ENCODE data around the gene ANO7.

Gene ANO7

GRCh38 chr2:241189093-241189855 lies 797 bp downstream of the ANO7 start:
- H3K4me3 ChIP-seq (ENCODE audit: low read depth, low read length) = no peak overlapping the region
- TF ChIP-seq, protein P1, sequence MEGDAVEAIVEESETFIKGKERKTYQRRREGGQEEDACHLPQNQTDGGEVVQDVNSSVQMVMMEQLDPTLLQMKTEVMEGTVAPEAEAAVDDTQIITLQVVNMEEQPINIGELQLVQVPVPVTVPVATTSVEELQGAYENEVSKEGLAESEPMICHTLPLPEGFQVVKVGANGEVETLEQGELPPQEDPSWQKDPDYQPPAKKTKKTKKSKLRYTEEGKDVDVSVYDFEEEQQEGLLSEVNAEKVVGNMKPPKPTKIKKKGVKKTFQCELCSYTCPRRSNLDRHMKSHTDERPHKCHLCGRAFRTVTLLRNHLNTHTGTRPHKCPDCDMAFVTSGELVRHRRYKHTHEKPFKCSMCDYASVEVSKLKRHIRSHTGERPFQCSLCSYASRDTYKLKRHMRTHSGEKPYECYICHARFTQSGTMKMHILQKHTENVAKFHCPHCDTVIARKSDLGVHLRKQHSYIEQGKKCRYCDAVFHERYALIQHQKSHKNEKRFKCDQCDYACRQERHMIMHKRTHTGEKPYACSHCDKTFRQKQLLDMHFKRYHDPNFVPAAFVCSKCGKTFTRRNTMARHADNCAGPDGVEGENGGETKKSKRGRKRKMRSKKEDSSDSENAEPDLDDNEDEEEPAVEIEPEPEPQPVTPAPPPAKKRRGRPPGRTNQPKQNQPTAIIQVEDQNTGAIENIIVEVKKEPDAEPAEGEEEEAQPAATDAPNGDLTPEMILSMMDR (IDR thresholded peaks at IDR 0.05; ENCODE audit: low read depth, low read length, missing control alignments) = no peak
- no peak for DNase-seq (ENCODE audit: low read depth)

DNA sequence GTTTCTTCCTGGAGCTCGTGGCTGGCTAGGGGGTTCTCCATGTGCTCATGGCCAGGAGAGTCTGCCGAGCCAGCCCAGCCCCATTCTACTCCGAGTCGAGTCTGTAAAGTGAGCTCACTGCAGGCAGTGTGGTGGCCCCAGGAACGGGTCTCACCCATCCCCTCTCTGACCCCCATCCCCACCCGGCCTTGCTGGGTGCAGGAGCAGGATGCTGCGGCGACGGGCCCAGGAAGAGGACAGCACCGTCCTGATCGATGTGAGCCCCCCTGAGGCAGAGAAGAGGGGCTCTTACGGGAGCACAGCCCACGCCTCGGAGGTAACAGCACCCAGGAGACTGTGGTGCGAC lies 1.4 kb downstream of the ANO7 start:
- DNase-seq (ENCODE audit: low read depth) = no peak
- H3K4me3 ChIP-seq (ENCODE audit: low read depth, low read length) = no peak overlapping the region
- TF ChIP-seq, protein P1 (IDR thresholded peaks at IDR 0.05; ENCODE audit: low read depth, low read length, missing control alignments) = no peak

DNA sequence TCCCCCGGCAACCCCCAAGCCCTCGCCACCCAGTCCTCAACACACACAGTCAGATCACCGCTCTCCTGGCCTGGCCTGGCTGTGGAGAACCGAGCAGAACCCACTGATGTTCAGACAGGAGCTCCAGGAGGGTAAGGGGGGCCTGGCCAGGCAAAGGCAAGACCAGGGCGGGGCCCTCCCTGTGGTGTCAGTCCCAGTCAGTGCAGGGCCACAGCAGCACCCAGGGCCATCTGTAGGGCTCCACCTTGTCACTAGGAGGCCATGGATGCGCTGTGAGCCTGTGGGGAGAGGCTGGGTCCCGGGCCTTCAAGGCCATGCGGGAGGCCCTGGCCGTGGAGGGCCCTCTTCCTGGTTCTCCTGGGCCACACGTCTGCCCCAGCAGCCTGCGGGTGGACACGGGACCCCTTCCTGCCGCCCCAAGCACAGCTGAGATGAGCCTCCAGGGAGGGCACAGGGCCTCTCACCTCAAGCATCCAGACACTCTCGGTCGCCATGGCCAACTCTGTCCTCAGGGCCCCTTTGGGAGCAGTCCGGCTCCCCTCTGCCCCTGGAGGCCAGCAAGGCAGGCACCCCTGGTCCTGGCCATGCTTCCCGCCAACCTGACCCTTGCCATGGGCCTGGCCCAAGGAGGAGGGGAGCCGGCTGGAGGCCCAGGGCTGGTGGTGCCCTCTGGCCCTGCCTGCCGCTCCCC lies 2.0 kb downstream of the ANO7 start:
- DNase-seq (ENCODE audit: low read depth) = no peak
- no peak overlapping the region for H3K4me3 ChIP-seq (ENCODE audit: low read depth, low read length)
- TF ChIP-seq, protein P1 (IDR thresholded peaks at IDR 0.05; ENCODE audit: low read depth, low read length, missing control alignments) = no peak

DNA sequence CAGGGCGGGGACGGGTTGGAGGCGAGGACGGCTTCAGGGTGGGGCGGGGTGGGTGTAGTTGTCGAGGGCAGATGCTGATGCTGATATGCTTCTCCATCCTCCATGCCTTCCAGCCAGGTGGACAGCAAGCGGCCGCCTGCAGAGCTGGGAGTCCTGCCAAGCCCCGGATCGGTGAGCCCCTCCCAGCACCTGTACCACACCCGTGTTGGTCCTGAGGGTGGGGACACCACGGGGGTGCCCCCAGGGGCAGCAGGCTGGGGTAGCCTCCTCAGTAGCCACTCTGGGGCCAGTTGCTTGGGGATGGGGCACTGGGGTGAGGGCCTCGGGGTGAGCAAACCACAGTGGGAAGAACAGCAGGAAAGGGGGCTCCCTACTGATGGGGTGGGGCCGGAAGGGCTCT lies 2.6 kb downstream of the ANO7 start:
- no peak for DNase-seq (ENCODE audit: low read depth)
- TF ChIP-seq, protein P1 (IDR thresholded peaks at IDR 0.05; ENCODE audit: low read depth, low read length, missing control alignments) = no peak
- no peak overlapping the region for H3K4me3 ChIP-seq (ENCODE audit: low read depth, low read length)

- DNase-seq (ENCODE audit: low read depth) = no peak
- H3K4me3 ChIP-seq (ENCODE audit: low read depth, low read length) = no peak overlapping the region
- TF ChIP-seq, protein P1 (IDR thresholded peaks at IDR 0.05; ENCODE audit: low read depth, low read length, missing control alignments) = no peak
Measured at GRCh38 chr2:241193271-241193670, 4.8 kb downstream of the ANO7 start.

DNA sequence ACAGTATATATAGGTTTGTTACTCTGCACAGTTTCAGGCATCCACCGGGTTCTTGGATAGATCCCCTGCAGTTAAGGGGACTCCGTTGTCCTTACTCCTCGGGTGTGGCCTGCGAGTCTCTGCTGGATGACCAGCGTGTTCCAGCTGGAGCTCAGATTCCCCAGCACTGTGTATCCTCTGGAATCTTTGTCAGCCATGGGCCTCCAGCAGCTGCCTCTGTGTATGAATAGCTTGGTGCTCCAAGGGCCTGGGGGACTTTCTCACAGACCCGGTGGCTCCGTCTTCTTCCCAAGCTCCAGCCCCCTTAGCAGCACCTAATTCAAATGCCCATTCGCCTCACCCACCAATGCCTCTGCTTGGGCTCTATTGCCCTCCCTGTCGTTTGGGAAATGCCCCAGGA lies 6.3 kb downstream of the ANO7 start:
- DNase-seq (ENCODE audit: low read depth) = no peak
- no peak overlapping the region for H3K4me3 ChIP-seq (ENCODE audit: low read depth, low read length)
- TF ChIP-seq, protein P1 (IDR thresholded peaks at IDR 0.05; ENCODE audit: low read depth, low read length, missing control alignments) = no peak
